ENCODE measurements around the gene AFAP1L2.

Gene AFAP1L2

DNA sequence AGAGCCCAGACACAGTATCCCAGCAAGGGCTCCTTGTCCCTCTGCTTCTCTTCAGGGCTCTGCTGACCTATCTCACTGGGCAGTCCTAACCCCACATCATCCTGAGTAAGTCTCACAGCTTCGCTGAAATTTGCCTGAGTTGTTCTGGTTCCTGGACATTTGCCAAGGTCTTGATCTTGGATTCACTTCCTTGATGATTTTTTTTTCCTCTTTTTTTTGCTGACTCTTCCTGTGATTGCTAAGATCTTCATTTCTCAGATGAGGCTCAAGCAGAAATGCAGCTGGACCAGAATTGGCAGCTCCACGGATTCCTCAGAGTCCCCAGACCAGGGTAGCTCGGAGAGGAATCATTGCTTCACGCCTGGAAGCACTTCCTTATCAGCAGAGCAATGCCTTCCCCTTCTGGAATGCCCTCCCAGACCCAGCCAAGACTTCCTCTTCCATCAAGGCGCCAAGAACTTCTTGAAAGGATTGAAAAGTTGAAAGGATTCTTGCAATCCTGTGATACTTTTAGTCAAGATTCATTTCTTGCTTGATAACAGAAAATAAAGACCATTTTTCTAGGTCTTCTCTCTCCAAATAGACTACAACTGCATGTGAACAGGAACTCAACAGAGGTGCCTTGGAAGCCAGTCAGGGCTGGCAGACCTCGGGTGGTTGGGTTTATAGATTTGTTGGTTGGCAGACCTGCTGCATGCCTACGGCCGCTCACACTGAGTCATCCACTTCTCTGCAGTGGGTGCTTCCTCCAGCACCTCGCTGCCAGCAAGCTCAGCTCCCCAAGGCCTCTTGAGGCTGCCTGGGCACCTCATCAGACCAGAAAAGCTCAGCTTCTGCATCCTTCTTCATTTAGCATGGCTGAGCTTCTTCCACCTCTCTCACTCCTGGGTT is 8.8 kb upstream of the AFAP1L2 start:
- no peak for DNase-seq

DNA sequence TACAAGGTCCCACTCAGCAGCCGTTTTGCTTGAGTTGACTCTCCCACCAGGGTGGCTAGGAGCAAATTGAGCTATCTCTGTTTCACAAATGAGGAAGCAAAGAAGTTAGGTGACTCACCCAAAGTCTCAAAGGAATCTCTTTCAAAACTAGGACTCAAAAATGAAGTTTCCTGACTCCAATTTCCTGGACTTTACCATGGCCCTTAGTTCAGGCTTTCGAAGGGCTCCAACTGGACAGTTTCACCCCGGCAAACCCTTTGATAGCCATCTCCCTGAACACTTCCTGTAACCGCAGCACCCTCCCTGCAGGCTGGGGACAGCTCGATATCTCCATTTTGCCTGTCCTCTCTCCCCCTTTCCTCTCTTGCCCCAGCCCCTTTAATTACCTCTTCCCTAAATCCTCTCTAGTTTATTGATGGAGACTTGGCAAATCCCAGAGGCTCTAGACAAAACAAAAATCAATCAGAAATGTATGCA is 4.7 kb upstream of the AFAP1L2 start:
- DNase-seq, result no peak

- no peak for DNase-seq
Observed at GRCh38 chr10:114408112-114408967, 4.0 kb upstream of the AFAP1L2 start.

DNA sequence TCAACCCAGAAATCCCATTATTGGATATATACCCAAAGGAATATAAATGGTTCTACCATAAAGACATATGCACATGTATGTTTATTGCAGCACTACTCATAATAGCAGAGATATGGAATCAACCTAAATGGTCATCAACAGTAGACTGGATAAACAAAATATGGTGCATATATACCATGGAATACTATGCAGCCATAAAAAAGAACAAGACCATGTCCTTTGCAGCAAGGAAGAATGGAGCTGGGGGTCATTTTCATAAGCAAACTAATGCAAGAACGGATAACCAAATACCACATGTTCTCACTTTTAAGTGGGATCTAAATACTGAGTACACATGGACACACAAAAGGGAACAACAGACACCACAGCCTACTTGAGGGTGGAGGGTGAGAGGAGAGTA is 2.2 kb upstream of the AFAP1L2 start:
- DNase-seq, result no peak

DNA sequence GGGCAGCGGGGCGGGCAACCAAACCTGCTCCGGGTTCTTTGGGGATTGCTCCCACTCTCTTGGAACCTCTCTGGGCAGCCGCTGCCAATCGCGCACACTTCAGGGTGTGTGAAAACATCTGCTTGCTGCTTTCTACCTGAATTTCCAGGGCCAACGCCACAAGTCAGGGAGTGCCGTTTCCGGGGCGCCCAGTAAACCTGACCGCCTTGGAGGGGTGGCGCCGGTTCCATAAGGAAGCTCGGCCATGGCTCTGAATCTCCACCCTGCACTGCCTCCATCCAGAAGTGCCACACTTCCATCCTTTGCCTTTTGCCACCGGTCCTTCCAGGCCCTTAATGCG is 679 bp upstream of the AFAP1L2 start:
- no peak for DNase-seq

- no peak for DNase-seq
Observed at GRCh38 chr10:114403541-114404161, 651 bp downstream of the AFAP1L2 start.

GRCh38 chr10:114402871-114403540 is 1.3 kb downstream of the AFAP1L2 start:
- DNase-seq, result no peak

DNA sequence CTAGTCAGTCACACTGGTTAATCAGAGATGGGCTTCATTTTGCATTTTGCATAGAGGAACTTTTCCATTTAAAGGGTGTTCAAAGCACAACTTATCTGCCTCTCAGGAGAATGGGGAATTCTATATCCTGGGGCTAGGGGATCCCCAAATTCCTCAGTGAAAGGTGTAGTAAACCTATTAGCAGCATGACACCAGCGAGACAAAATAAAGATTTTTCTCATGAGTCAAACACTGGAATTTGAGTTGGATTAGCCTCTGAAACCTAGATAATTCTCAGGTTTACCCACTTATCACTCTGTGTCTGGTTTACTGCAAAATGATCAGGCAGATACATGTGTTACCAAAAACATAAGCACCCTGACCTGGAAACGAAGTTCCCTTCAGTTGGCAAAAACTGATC is 2.1 kb downstream of the AFAP1L2 start:
- DNase-seq, result no peak

DNA sequence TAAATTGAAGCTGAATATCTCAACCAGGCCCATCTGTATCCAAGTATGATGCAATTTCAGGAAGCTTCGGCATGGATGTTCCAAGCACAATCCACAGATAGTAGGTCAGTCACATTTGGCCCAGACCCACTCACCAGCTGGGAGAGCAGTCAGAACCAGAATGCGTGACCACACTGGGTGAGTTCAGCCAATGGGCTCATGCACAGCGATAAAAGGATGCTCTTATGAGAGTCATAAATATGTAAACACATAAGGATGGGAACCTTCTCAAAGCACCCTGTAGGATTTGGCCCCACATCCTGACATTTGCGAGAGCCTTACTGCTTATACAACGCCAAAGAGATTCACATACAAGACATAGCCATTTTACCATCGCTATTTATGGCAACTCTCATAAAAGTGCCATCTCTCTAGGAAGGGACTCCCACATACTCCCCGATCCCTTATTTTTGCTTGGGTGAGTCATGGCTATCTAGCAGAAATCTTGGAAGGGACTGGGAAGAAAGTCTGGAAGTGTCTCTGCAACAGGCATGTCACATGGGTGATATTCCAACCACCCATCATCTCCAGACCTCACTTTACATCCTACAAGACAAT is 3.0 kb downstream of the AFAP1L2 start:
- DNase-seq, result no peak

DNA sequence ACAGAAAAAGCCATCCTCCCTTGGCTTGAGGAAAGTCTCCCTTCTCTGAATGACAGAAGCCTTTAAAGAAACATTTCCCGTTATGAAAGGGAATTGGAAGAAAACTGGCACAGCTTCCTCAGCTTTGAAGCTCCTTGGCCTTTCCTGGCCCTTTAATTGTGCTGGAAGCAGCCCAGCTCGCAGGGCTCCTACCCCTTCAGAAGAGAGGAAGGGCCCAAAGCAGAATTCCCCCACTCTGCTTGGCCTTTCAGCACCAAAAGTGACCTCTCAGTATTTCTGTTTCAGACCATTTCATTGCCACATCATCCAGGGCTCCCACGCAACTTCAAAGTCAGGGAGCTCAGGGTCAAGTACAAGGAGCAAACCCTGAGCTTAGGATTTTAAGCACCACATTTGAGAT is 4.2 kb downstream of the AFAP1L2 start:
- no peak for DNase-seq

DNA sequence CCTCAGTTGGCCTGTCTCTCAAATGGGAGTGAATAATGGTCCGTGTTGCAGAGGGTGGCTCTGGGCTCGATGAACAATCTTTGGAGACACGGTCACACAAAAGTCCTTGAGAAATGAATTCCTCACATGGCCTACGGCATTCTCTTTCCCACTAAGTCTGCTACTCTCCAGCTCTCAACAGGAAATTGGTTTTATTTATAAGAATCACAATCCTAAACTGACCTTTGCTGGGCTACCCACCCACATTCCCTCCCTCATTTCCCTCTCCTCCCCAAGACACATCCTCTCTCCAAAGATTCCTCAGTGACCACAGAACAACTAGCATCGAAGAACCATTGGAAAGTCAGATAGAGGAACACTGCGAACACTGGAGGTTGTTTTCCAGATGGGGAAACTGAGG is 4.7 kb downstream of the AFAP1L2 start:
- DNase-seq, result no peak

- no peak for DNase-seq
Observed at GRCh38 chr10:114398587-114399331, 5.5 kb downstream of the AFAP1L2 start.

DNA sequence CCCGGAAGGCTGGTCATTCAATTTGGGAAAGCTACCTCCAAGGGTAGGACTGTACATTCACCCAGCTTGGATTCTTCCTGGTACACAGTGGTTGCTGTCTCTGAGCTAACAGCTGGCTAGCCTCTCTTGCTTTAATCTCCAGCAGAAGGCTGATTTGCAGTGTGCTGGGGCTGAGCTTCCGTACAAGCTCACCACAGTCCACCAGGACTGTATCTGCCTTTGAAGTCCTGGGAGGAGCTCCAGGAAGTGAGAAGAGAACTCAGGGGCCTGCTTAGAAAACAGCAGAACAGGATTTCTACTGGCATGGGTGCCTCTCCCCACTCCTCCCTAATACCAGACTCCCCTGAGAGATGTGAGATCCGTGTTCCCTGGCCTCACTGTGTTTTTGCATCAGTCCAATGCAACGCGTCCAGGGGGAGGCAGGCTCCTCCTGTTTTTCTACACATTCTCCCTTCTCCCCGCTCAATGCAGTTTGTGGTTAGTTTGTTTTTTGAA is 6.6 kb downstream of the AFAP1L2 start:
- DNase-seq, result no peak

GRCh38 chr10:114396464-114396863 is 7.8 kb downstream of the AFAP1L2 start:
- no peak for DNase-seq

GRCh38 chr10:114395366-114396022 is 8.8 kb downstream of the AFAP1L2 start:
- DNase-seq, result no peak

- DNase-seq, result no peak
Observed at GRCh38 chr10:114394531-114394930, 9.8 kb downstream of the AFAP1L2 start.

- no peak for DNase-seq
Observed at GRCh38 chr10:114393886-114394285, 10.4 kb downstream of the AFAP1L2 start.

GRCh38 chr10:114393482-114393881 is 10.8 kb downstream of the AFAP1L2 start:
- DNase-seq, result no peak

- no peak for DNase-seq
Observed at GRCh38 chr10:114392112-114392835, 12.0 kb downstream of the AFAP1L2 start.

GRCh38 chr10:114391599-114391998 is 12.7 kb downstream of the AFAP1L2 start:
- DNase-seq, result no peak
